ENCODE measurements around the gene SNX6.
"Not testable (repeated sequence)": the region's sequence is repeated elsewhere in the genome, so short reads cannot be mapped to it uniquely, and the experiment has no call there.

Gene SNX6

DNA sequence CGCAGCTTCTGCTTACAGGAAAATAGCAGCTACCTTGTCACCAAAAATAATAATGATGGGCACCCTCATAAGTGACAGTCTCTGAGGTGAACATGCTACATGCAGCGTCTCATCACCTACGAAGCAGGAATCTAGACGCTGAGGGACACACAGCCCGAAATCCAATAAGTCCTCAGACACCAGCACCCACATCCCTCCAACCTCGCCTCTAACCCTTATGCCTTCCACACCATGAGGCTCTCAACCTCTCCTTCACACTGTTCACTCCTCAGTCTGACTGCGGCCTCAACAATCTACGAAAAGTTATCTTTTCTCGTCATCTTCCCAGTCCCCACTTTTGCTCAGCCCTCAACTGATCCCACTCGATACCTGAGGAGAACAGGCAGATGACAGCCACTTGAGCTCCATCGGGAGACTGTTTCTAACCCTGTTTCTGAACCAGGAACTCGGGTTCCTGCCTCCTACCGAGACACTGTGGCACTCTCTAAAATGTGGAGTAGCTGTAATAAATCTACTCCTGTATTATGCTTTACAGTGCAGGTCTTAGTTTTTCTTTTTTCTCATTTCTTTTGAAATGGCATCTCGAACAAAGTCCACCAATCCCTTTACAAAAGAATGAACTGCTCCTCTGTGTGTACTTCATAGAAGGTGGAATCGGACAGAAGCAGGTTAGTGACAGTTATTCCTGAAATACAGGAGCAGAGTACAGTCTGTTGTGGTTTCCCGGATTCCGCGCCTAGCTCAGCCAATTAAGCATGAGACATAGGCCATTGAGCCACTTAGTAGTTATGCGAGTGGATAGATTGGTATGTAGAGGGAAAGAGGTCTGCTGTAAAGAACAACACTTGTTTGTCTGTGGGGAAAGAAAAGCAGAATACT lies 89.5 kb downstream of the SNX6 start:
- Histone ChIP-seq H3K36me3 (ENCODE audit: control insufficient read depth, low read length) (peaks cover 13% of the 10 kb centered on the region), H3K4me1 (ENCODE audit: control insufficient read depth, low read length) (peaks cover 17% of the 10 kb centered on the region), H3K4me3 (ENCODE audit: low read length) (peak overlapping the region; percentile 91), H3K79me2 (ENCODE audit: control insufficient read depth, low read length) (peaks cover 30% of the 10 kb centered on the region), H3K4me2 (ENCODE audit: low read length) (peak overlapping the region; percentile 68)
- H3K9me3 ChIP-seq (ENCODE audit: control insufficient read depth, insufficient read depth, low read length); H4K20me1 ChIP-seq (ENCODE audit: control insufficient read depth, insufficient read depth, low read depth, low read length); H3K27me3 ChIP-seq (ENCODE audit: control insufficient read depth, low read length); H3F3A ChIP-seq (ENCODE audit: control insufficient read depth, insufficient read depth); H3K27ac ChIP-seq (ENCODE audit: low read depth, low read length); H3K9me2 ChIP-seq (replicated peaks; ENCODE audit: control insufficient read depth, low read length): not testable (repeated sequence)

DNA sequence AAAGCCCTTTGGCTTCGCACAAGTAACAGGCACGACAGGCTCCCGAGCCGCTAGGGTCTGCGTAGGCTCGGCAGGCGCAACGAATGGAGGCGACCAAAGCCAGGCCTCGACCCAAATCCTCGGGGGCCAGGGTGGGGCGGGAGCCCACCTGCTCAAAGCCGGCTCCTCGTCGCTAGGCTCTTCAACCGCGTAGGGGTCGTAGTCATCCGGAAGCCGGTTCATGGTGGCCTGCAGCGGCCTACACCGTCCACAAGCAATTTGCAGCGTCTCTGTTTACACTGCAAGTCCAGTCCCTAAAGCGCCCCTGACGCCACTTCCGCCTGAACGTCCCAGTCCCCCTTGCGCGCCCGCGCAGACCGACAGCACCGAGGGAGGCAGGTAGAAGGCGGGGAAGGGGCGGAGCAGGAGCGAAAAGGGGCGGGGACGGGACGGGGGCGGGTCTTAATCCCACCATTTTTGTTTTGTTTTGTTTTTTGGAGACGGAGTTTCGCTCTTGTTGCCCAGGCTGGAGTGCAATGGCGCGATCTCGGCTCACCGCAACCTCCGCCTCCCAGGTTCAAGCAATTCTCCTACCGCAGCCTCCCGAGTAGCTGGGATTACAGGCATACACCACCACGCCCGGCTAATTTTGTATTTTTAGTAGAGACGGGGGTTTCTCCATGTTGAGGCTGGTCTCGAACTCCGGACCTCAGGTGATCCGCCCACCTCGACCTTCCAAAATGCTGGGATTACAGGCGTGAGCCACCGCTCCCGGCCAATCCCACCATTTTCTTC lies 90.4 kb downstream of the SNX6 start, which contains the start of gene EAPP:
TSS of gene EAPP (minus strand) at position 295 of the 774 bp plus-strand sequence. CDS start at position 222, 73 bp downstream.
- peaks cover 13% of the 10 kb centered on the region for H3K36me3 ChIP-seq (ENCODE audit: control insufficient read depth, low read length)
- H3K27ac ChIP-seq (ENCODE audit: low read depth, low read length): peak within 1 kb of the TSS; percentile 34
- H3K79me2 ChIP-seq (ENCODE audit: control insufficient read depth, low read length): peaks cover 30% of the 10 kb centered on the region
- no peaks in the 10 kb centered on the region for H3K9me3 ChIP-seq (ENCODE audit: control insufficient read depth, insufficient read depth, low read length)
- H4K20me1 ChIP-seq (ENCODE audit: control insufficient read depth, insufficient read depth, low read depth, low read length): no peaks in the 10 kb centered on the region
- TF ChIP-seq EZH2phosphoT487 (IDR thresholded peaks at IDR 0.05; ENCODE audit: borderline replicate concordance, low read length): no peak
- TF ChIP-seq, protein P1, sequence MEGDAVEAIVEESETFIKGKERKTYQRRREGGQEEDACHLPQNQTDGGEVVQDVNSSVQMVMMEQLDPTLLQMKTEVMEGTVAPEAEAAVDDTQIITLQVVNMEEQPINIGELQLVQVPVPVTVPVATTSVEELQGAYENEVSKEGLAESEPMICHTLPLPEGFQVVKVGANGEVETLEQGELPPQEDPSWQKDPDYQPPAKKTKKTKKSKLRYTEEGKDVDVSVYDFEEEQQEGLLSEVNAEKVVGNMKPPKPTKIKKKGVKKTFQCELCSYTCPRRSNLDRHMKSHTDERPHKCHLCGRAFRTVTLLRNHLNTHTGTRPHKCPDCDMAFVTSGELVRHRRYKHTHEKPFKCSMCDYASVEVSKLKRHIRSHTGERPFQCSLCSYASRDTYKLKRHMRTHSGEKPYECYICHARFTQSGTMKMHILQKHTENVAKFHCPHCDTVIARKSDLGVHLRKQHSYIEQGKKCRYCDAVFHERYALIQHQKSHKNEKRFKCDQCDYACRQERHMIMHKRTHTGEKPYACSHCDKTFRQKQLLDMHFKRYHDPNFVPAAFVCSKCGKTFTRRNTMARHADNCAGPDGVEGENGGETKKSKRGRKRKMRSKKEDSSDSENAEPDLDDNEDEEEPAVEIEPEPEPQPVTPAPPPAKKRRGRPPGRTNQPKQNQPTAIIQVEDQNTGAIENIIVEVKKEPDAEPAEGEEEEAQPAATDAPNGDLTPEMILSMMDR (IDR thresholded peaks at IDR 0.05; ENCODE audit: low read depth, low read length, poor library complexity, severe bottlenecking): no peak
- H3F3A ChIP-seq (ENCODE audit: control insufficient read depth, insufficient read depth): peaks cover 3% of the 10 kb centered on the region; the same call in 1 of the 2 replicates
- H3K4me1 ChIP-seq (ENCODE audit: control insufficient read depth, low read length): peaks cover 17% of the 10 kb centered on the region
- peak within 1 kb of the TSS; percentile 68 for H3K4me2 ChIP-seq (ENCODE audit: low read length)
- no peaks in the 10 kb centered on the region for H3K27me3 ChIP-seq (ENCODE audit: control insufficient read depth, low read length)
- H3K4me3 ChIP-seq (ENCODE audit: low read length): peak within 1 kb of the TSS; percentile 91
- no peaks in the 10 kb centered on the region for H3K9me2 ChIP-seq (replicated peaks; ENCODE audit: control insufficient read depth, low read length)

DNA sequence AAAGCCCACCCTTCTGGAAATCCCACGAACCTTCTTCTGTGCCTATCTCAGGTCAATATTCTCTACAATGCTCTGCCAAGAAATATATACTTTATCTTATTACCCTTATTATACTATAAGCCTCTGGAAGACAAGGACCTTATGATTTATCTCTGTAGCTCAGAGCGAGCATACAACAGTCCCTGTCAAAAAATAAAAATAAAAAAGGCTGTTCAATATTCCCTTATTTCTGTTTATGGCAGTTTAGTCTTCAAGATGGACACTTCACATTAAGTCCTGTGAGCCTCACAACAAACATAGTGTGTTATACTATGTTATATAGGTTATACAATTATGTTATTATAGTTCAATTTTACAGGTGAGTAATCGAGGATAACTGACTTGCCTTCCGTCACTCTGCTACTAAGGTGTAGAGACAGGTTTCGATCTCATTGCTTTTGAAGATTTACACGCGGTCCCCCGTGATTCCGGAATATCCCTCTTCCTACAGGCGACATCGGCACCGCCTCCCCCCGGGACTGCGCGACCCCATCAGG lies 91.0 kb downstream of the SNX6 start:
- Histone ChIP-seq H3K27ac (ENCODE audit: low read depth, low read length) (peak overlapping the region; percentile 34), H3K27me3 (ENCODE audit: control insufficient read depth, low read length) (no peaks in the 10 kb centered on the region), H3K4me2 (ENCODE audit: low read length) (peak overlapping the region; percentile 68), H4K20me1 (ENCODE audit: control insufficient read depth, insufficient read depth, low read depth, low read length) (no peaks in the 10 kb centered on the region), H3K36me3 (ENCODE audit: control insufficient read depth, low read length) (peaks cover 13% of the 10 kb centered on the region), H3K4me3 (ENCODE audit: low read length) (peak overlapping the region; percentile 91), H3K9me3 (ENCODE audit: control insufficient read depth, insufficient read depth, low read length) (no peaks in the 10 kb centered on the region), H3F3A (ENCODE audit: control insufficient read depth, insufficient read depth) (peaks cover 3% of the 10 kb centered on the region; the same call in 1 of the 2 replicates), H3K9me2 (replicated peaks; ENCODE audit: control insufficient read depth, low read length) (no peaks in the 10 kb centered on the region), H3K4me1 (ENCODE audit: control insufficient read depth, low read length) (peaks cover 17% of the 10 kb centered on the region), H3K79me2 (ENCODE audit: control insufficient read depth, low read length) (peaks cover 30% of the 10 kb centered on the region)
- TF ChIP-seq, protein P1 (IDR thresholded peaks at IDR 0.05; ENCODE audit: low read depth, low read length, poor library complexity, severe bottlenecking): no peak
- no peak for TF ChIP-seq EZH2phosphoT487 (IDR thresholded peaks at IDR 0.05; ENCODE audit: borderline replicate concordance, low read length)

DNA sequence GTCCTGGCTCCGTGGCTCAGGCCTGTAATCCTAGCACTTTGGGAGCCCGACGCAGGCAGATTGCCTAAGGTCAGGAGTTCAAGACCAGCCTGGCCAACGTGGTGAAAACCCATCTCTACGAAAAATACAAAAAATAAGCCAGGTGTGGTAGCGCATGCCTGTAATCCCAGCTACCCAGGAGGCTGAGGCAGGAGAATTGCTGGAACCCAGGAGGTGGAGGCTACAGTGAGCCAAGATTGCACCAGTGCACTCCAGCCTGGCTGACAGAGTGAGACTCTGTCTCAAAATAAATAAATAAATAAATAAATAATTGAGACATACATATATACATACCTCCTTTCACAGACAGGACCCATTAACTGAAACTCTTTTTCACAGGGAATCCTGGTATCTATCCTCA lies 91.9 kb downstream of the SNX6 start:
- not testable (repeated sequence) for H4K20me1 ChIP-seq (ENCODE audit: control insufficient read depth, insufficient read depth, low read depth, low read length); H3K27ac ChIP-seq (ENCODE audit: low read depth, low read length); H3K9me2 ChIP-seq (replicated peaks; ENCODE audit: control insufficient read depth, low read length); H3K27me3 ChIP-seq (ENCODE audit: control insufficient read depth, low read length); H3K9me3 ChIP-seq (ENCODE audit: control insufficient read depth, insufficient read depth, low read length); H3F3A ChIP-seq (ENCODE audit: control insufficient read depth, insufficient read depth)
- peak overlapping the region; percentile 91 for H3K4me3 ChIP-seq (ENCODE audit: low read length)
- H3K4me2 ChIP-seq (ENCODE audit: low read length): peak overlapping the region; percentile 68
- peaks cover 30% of the 10 kb centered on the region for H3K79me2 ChIP-seq (ENCODE audit: control insufficient read depth, low read length)
- peaks cover 20% of the 10 kb centered on the region for H3K36me3 ChIP-seq (ENCODE audit: control insufficient read depth, low read length)
- H3K4me1 ChIP-seq (ENCODE audit: control insufficient read depth, low read length): peaks cover 17% of the 10 kb centered on the region

All from DOHH2 (cell line).